C4-2B (cell line): ENCODE measurements around the gene SUFU.

ENCODE experiments used
- ZFX ChIP-seq: fragments of 450-650 bp; IDR thresholded peaks from 2 replicates; pipeline ENCODE4 v1.6.1; 2017
- TF ChIP-seq, protein P1 (sequence below): fragments of 450-650 bp; conservative IDR thresholded peaks from 2 replicates; pipeline ENCODE4 v1.5.1; 2017; ENCODE audit warnings: mild to moderate bottlenecking

DNA sequence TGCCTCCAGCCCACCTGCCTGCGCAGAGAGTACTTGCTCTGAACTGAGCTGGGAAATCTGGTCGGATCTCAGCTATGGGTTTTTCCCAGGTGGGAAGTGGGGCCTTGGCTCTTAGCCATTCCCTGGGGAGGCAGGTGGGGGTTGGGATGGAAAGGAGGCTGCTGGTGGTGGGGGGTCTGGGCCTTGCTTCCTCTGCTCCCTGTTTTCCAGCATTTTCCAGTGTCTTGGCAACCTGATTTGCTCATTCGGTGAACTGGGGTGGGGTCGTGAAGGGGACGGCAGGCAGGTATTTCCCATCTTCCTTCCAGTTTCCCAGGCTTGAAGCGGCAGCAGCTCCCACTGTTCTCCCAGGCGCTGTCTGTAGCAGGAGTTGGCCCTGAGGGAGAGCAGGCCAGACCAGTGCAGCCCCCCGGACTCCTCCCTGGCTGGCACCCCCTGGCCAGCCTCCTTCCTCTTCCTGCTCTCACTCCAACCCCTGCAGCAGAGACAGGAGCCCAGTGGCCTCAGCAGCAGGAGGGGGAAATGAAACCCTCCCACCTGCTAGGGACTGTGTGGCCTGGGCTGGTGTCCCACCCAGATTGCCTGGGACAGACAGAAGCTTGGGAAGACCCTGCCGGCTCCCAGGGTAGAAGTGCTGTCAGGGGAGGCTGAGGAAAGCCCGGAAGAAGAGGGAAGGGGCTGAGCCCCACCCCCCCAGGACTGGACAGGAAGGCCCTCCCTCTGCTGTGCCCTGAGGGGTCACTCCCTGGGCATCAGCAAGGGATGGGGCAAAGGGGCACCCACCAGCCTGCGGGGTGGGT is 147.1 kb downstream of the SUFU start:
- TF ChIP-seq, protein P1, sequence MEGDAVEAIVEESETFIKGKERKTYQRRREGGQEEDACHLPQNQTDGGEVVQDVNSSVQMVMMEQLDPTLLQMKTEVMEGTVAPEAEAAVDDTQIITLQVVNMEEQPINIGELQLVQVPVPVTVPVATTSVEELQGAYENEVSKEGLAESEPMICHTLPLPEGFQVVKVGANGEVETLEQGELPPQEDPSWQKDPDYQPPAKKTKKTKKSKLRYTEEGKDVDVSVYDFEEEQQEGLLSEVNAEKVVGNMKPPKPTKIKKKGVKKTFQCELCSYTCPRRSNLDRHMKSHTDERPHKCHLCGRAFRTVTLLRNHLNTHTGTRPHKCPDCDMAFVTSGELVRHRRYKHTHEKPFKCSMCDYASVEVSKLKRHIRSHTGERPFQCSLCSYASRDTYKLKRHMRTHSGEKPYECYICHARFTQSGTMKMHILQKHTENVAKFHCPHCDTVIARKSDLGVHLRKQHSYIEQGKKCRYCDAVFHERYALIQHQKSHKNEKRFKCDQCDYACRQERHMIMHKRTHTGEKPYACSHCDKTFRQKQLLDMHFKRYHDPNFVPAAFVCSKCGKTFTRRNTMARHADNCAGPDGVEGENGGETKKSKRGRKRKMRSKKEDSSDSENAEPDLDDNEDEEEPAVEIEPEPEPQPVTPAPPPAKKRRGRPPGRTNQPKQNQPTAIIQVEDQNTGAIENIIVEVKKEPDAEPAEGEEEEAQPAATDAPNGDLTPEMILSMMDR: no peak
- no peak for TF ChIP-seq ZFX
